DMS 273 treated with DMSO at 0.1 percent for 48 hours (cell line): ENCODE results near the gene BTBD9.

Experiments
- DNase-seq: peaks from one replicate; lab custom pipeline; 2025; lab: John Stamatoyannopoulos, UW

The BTBD9 gene

DNA sequence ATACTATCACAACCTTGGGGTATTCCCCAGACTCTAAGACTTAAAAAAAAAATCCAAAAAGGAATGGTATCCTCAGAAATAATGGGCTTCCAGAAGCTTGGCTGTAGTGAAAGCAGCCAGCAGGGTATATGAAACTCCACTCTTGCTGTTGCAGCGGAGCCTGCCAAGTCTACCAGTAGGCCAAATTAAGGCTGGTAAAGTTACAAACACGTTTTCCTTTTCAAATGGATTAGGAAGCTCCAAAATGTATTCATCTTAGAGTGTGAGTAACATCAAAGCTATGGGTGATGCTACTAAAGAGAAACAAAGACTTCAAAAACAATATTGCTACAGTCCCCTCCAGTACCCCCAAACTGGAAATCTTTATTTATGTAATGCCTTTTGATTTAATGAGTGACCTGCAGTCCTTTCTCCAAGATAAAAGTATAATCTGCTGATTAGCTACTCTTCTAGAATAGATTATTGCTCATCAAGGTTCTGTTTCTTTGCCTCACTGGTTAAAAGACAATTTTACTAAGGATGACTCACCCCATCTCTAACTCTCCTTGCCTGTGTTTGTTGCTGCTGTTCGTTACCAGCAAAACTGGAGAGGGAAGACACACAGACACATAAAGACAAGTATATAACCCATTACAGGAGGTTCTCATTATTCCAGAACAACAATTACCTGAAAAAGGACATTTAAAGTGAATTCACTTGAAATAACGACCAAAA lies 84.9 kb downstream of the BTBD9 start:
- DNase-seq, result peak; percentile 5

DNA sequence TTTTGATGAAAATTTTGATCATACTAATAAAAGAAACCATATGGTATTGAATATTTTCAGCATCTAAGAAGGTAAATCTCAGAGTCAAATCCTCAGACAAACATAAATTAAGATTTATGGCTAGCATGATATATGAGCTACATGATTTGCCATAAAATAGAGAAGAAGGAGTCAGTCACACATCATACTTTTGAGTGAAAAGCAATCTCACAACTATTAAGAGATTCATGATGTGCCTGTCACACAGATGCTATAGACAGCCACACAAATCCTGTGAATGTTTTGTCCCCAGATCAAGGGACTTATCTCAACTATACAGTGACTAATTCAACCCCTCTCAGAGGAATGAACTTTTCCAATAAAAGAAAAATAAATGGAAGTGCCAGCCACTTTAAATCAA lies 85.7 kb downstream of the BTBD9 start:
- DNase-seq, result no peak

DNA sequence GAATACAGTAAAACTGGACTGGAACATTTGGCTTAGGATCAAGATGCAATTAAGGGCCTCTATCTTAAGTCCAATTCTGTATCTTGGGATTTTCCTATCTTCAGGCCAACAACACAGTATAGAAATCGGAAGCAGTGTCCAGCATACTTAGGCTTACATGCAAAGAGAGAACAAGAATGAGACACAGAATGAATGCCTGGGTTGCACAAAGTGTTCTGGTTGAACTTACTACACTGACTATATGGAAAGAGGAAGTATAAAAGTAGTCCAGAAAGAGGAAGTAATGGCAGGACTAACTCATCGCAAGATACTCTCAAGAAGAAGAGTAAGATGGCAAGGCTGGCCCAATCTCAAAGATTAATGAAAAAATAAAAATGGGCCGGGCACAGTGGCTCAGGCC lies 87.6 kb downstream of the BTBD9 start:
- DNase-seq, result no peak

DNA sequence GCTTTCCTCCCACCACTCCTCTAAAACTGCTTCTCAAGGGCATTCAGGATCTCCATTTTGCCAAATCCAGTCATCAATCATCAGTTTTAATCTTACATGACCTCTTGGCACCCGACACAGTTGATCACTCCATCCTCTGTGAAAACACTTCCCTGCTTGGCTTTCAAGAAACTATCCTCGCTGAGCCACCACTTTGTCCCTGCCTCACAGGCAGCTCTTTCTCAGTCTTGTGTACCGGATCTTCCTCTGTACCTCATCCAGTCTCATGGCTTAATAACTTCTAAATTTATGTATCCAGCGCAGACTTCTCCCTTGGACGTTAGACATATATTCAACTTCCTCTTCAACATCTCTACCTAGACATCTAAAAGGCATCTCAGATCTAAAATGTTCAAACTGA lies 89.9 kb downstream of the BTBD9 start:
- no peak for DNase-seq

DNA sequence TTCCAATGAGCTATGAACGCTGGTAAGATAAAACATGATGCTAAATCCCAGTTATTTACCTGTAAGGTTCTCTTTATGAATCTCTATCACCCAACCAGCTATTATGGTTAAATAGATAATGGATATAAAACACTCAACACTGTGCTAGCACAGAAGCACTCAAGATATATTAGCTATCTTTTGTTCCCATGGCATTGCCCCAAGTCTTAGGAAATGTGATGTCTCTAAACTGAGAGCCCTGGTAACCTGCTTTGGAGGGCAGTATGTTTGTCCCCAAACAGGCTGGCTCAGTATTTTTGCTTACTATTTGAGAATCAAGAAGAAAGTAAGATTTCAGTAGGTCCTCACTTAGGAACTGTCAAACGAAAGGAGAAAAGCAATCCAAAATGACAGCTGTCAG lies 90.5 kb downstream of the BTBD9 start:
- DNase-seq, result no peak

DNA sequence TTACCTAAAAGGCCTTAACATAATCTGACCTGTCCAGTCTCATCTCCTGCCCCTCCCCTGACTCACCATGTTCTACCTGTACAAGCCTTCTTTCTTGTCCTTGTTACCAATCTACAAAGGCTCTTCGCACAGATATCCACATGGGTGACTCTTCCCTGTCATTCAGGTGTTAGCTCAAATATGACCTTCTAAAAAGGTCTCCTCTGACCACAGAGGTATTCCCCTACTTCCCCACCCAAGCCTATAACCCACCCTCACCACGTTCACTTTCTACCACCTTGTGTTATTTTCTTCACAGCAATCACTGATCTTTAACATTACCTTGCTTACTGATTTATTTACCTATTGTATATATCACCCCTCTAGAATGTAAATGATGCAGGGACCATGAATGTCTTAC lies 96.7 kb downstream of the BTBD9 start:
- no peak for DNase-seq

DNA sequence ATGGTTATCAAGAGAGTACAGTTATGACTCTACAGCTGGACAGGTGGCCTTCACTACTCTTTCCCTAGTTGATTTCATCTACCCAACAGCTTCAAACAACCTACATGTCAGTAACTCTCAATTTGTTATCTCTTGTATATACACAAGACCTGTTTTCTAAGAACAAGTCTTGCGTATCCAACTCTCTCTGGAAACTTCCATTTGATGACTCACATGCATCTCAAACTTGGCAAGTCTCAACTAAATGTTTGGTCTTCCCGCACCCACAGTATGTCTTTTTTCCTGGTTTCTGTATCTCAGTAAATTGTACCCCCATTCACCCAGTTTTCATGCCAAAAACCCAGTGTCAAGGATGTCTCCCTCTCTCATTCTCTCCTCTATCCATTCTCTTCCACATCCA lies 97.7 kb downstream of the BTBD9 start:
- DNase-seq, result no peak

DNA sequence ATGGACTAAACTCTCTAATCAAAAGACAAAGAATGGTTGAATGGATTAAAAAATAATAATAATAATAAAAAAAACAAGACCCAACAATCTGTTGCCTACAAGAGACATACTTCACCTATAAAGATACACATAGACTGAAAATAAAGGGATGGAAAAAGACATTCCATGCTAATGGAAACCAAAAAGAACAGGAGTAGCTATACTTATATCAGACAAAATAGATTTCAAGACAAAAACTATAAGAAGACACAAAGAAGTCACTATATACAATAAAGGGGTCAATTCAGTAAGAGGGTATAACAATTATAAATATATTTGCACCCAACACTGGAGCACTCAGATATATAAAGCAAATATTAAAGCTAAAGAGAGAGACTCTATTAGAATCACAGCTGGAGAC lies 106.7 kb downstream of the BTBD9 start:
- no peak for DNase-seq

DNA sequence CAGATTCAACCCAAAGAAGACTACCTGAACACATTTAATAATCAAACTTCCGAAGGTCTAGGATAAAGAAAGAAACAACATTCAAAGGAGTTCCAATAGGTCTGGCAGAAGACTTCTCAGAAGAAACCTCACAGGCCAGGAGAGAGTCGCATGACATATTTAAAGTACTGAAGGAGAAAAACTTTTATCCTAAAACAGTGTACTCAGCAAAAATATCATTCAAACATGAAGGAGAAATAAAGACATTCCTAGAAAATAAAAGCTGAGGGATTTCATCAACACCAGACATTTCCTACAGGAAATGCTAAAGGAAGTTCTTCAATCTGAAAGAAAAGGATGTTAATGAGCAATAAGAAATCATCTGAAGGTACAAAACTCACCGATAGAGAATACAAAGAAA lies 108.6 kb downstream of the BTBD9 start:
- no peak for DNase-seq

DNA sequence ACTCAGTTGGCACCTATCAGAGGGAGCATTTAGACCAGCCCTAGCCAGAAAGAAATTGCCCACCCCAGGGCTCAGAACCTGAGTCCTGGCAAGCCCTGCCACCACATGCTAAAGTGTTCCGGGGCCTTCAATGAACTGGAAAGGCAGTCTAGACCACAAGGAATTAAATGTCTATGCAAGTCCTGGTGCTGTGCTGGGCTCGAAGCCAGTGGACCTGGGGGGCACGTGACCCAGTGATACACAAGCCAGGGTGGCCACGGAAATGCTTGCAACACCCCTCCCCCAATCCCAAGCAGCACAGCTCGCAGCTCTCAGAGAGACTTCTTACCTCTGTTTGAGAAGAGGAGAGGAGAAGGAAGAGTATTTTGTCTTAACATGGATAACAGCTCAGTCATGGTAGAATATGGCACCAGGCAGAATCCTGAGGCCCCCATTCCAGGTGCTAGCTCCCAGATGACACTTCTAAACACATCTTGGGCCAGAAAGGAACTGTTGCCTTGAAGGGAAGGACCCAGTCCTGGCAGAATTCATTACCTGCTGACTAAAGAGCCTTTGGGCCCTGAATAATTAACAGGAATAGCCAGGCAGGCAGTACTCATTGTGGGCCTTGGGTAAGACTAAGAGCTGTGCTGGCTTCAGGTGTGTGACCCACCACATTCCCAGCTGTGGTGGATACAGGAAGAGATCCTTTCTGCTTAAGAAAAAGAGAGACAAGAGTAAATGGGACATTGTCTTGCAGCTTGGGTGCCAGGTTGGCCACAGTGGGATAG lies 111.3 kb downstream of the BTBD9 start:
- DNase-seq, result no peak

DNA sequence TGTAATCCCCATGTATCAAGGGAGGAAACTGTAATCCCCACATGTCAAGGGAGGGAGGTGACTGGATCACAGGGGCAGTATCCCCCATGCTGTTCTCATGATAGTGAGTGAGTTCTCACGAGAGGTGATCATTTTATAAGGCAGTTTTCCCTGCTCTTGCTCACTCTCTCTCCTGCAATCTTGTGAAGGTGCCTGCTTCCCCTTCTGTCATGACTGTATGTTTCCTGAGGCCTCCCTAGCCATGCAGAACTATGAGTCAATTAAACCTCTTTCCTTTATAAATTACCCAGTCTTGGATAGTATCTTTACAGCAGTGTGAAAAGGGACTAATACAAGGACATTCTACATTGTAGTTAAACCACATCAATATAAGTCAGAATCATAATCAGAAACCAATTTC lies 112.4 kb downstream of the BTBD9 start:
- DNase-seq, result no peak

DNA sequence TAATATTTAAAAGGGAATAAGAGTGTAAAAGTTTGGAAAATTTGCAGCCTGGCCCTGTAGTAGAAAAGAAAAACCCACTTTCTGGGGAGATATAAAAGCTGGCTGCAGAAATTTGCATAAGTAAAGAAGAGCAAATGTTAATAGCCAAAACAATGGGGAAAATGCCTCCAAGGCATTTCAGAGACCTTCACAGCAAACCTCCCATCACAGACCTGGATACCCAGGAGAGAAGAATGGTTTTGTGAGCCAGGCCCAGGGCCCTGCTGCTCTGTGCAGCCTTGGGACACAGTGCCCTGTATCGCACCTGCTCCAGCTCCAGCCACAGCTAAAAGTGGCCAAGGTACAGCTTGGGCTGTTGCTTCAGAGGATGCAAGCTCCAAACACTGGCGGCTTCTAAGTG lies 113.8 kb downstream of the BTBD9 start:
- no peak for DNase-seq

DNA sequence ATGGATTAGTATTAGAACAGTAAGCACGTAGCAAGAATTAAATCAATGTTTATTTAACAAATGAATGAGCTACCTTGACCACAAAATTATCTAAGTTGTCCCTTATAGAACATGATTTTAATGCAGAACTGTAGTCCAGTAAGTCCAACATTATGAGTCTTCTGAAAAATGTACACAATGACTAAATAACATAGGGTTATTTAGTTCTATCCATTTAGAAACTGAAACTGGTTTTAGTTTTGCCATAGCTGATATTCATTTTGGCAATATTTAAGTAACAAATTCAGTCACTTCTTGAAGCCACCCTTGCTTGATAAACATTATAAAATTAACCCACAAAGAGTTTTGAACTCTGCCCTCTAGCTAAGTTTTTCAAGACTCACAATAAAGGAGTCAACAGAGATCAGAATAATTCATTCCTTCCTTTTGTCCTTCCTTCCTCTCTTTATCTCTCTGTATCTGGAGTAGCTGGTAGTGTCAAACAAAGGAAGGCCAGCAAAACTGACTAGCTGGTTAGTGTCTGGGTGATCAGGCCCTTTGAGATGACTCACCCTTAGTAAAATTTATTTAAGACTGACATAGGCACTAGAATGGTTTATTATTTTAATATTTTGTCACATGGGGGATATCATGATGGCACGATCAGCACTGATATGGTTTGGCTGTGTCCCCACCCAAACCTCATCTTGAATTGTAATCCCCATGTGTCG lies 115.1 kb downstream of the BTBD9 start:
- DNase-seq, result no peak

DNA sequence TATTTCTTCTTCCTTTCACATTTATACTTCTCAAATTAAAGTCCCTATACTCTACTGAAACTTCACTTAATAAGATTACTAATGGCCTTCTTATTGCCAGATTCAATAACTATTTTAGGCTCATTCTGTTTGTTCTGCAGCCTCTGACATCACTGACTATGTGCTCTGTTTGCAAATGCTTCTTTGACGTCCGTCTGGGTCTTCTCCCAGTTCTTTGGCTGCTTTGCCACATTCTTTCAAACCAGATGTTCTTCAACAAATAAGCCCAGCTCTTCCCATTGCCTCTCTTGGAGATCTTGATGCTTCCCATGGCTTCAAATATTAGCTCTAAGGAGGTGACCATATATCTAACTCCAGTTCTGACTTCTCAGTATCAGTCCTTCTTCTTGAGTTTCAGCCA lies 117.4 kb downstream of the BTBD9 start:
- no peak for DNase-seq

DNA sequence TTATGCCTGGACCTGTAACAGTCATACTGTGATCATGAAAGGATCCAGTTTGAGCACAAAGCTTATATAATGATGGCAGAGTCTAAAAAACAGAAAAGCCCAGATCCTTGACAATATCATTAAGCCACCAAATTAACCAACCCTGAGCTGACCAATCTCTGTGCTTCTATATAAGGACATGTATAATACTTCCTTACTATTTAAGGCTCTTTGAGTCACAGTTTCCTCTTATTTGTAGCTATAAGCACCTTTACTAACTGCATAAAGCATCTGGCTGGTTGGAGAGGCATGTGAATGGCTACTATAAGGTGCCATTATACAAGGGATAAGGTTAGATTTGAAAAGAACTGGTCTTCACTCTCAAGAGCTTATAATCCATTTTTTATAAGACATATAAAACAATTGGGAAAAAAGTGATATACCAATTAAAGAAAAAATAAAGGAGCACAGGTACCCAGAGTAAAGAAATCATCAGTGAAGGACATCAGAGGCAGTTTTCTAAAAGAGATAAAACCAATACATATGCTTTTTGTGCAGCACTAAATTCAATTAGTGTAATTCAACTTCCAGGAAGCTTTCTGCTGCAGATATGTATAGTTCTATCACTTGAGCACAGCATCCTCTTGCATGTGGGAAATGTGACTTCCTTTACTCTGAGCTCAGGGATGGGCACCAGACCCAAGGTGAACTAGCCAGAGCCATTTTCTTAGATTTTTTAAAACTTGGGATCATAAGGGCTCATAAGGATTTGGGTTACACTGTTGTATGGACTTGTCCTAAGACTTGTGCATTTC lies 121.0 kb downstream of the BTBD9 start:
- no peak for DNase-seq

DNA sequence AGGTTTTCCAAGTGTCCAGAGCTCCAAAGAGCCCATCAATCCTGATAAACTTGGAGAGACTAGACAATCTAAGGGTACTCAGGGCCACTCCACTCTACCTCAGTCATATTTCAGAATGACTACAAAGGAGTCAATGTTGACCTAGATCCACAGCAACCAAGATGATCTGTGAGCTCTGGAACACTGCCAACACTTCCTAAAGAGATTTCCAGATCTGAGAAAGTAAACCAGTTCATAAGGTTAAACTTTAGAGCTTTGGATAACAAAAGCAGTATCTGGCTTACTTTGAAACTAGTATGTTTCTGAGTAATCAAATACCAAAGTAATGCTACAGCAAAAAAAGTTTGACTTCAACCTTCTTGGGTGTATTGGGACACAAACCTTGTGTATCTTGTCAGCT lies 122.7 kb downstream of the BTBD9 start:
- DNase-seq, result no peak

DNA sequence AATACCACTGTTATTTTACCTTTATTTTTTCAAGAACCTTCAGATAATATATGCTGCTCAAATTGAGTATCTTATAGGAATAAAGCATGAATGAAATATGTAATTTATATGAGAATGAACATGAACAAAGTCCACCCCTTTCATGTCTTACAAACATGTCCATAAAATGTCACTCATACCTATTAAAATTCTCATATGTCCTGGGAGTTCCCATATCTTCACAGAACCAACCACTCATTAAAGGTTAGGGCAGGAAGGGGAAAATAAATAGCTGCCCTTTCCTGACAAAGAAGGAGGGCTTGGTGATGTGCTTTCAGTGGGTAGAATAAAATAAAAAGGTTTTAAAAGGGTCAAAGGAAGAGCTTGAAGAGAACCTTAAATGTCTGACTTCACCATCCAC lies 125.3 kb downstream of the BTBD9 start:
- DNase-seq, result no peak

DNA sequence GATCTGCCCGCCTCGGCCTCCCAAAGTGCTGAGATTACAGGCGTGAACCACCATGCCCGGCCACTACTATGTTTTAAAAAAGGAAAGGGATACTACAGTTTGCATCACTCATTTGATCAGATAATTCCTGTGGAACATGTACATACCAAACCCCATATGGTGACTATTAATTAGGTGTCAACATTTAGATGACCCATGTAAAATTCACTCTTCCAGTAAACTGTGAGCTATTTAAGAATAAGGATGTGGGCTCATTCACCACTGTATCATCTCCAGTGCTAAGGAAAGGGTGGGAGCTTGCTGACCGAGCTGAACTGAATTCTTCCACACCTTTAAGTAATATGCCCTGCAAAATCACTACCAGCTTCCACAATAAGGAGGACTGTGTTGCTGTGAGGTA lies 127.5 kb downstream of the BTBD9 start:
- DNase-seq, result no peak

DNA sequence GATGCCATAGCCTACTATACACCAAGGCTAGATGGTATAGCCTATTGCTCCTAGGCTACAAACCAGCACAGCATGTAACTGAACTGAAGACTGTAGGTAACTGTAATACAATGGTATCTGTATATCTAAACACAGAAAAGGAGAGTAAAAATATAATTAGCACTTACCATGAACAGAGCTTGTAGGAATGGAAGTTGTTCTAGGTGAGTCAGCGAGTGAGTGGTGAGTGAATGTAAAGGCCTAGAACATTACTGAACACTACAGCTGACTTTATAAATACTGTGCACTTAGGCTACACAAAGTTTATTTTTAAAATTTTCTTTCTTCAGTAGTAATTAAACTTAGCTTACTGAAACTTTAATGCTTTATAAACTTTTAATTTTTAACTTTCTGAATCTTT lies 129.5 kb downstream of the BTBD9 start:
- no peak for DNase-seq

DNA sequence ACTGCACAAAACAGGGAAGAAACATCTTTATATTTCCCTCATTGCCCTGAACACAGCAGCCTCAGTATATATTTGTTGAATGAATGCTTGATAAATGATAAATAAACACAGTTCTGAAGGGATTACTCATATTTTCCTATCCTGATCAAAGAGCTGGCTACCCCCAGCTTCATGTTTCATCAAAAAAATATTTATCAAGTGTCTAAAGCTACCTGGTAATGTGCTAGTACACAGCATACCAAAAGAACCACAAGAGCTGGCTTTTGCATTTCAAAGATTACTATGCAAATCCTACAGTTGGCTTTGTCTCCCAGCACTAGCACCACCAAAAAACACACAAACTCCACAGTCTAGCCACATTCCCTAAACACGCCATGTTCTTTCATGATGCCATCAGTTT lies 130.0 kb downstream of the BTBD9 start:
- no peak for DNase-seq

DNA sequence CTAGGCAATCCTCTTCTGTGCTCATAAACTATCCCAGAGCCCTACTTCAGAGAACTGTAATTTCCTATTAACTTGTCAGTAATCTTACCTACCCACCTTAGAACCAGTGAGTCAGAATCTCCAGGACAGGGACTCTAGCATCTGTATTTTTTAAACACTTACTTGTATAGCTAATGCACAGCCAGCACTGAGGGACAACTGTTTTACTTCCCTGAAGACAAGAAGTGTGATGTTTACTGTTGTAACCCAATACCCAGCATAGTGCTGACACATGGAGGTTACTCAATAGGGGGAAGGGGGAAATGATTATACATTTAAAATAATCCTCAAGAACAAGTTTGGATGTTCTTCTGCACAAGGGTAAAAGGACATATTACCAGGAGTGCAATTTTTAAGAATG lies 130.8 kb downstream of the BTBD9 start:
- DNase-seq, result no peak

DNA sequence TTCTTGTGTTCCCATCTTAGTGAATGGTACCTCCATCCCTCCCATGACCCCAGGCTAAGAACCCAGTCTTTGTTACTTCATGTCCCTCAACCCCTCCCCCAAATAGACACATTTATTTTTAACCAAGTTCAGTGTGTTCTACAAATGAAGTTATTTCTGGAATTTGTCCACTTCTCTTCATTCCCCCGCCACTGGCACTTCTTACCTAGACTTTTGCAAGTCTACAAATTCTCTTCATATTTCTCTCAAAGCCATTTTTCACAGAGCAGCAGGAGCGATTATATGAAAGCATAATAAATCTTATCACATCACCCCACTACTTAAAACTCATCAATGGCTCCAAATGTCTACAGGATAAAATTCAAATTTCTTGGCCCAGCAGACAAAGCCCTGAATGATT lies 131.4 kb downstream of the BTBD9 start:
- no peak for DNase-seq
